ENCODE data around the gene RAB30. TPM values are rescaled to one million over a fixed set of nuclear protein-coding genes. Genes with fewer than 3 reads are reported as not detected.
A peak's percentile ranks its signal among the peaks of the same experiment; 100 is the strongest.
"Not testable (repeated sequence)": the region's sequence is repeated elsewhere in the genome, so short reads cannot be mapped to it uniquely, and the experiment has no call there.

The RAB30 gene
- total and polyA plus RNA-seq, 4 experiments from 2014 or later = 5.0 to 14.1 (median 10.6) TPM

GRCh38 chr11:82974135-82974534, 97.6 kb downstream of the RAB30 start:
- Histone ChIP-seq H3K27ac (ENCODE audit: low read depth, low read length) (no peak overlapping the region), H3K36me3 (ENCODE audit: insufficient read depth, low read length) (no peaks in the 10 kb centered on the region), H3K9me3 (ENCODE audit: control insufficient read depth in 1 of 2, low read length in 2 of 2) (no peaks in the 10 kb centered on the region), H3K4me3 (ENCODE audit: low read length in 2 of 2) (no peak overlapping the region), H3K4me1 (ENCODE audit: insufficient read depth, low read length) (peaks cover 7% of the 10 kb centered on the region), H3K27me3 (ENCODE audit: insufficient read depth, low read length) (no peaks in the 10 kb centered on the region)
- Mint-ChIP-seq H3K36me3 (no peaks in the 10 kb centered on the region), H3K9me3 (no peaks in the 10 kb centered on the region), H3K4me1 (peaks cover 14 to 36% (median 18%) of the 10 kb centered on the region in 4 donors), H3K27ac (peak overlapping the region in 1 of 7 donors; percentile 38), H3K4me3 (no peak overlapping the region), H3K27me3 (no peaks in the 10 kb centered on the region)
- intact Hi-C loops (cut with micrococcal nuclease) = no loop called here
- CTCF ChIA-PET (ENCODE audit: partially characterized antibody) = interaction anchor here (0.7 to 1.5 kb wide), 3 partner anchors 10 to 70 kb away, joined by 4 to 6 read pairs (median 4); no protein-coding TSS in a partner anchor
- POLR2A ChIA-PET (ENCODE audit: partially characterized antibody) = no interaction called here
- DNase-seq = no peak

- Histone ChIP-seq H3K4me3 (ENCODE audit: low read length in 2 of 2) (peak overlapping the region in 1 of 2 donors; percentile 48), H3K4me1 (ENCODE audit: insufficient read depth, low read length) (peaks cover 7% of the 10 kb centered on the region), H3K36me3 (ENCODE audit: insufficient read depth, low read length) (no peaks in the 10 kb centered on the region), H3K27ac (ENCODE audit: low read depth, low read length) (no peak overlapping the region), H3K9me3 (ENCODE audit: control insufficient read depth in 1 of 2, low read length in 2 of 2) (no peaks in the 10 kb centered on the region), H3K27me3 (ENCODE audit: insufficient read depth, low read length) (no peaks in the 10 kb centered on the region)
- peak overlapping the region; percentile 78 to 96 (median 90) for H3K4me3 Mint-ChIP-seq
- H3K36me3 Mint-ChIP-seq = peaks cover 0 to 4% of the 10 kb centered on the region in 2 donors
- CTCF ChIA-PET (ENCODE audit: partially characterized antibody) = interaction anchor here (0.9 to 2.0 kb wide), 6 partner anchors 15 to 278 kb away, joined by 3 to 10 read pairs (median 5); no protein-coding TSS in a partner anchor
- H3K9me3 Mint-ChIP-seq = no peaks in the 10 kb centered on the region
- H3K27me3 Mint-ChIP-seq = no peaks in the 10 kb centered on the region
- POLR2A ChIA-PET (ENCODE audit: partially characterized antibody) = interaction anchor here (0.8 to 3.6 kb wide), 9 partner anchors 11 to 185 kb away, joined by 3 to 46 read pairs (median 6); partner anchors contain the start of genes DDIAS, PCF11, PRCP and RAB30
- peaks cover 6 to 25% (median 9%) of the 10 kb centered on the region in 4 donors for H3K4me1 Mint-ChIP-seq
- no peak for DNase-seq
- peak overlapping the region in 3 of 7 donors; percentile 13 to 85 (median 67) for H3K27ac Mint-ChIP-seq
- intact Hi-C loops (cut with micrococcal nuclease) = no loop called here
Observed at GRCh38 chr11:82972103-82972502, 99.6 kb downstream of the RAB30 start.

GRCh38 chr11:82971519-82971946, 100.2 kb downstream of the RAB30 start:
- CTCF ChIA-PET (ENCODE audit: partially characterized antibody) = interaction anchor here (0.7 to 2.0 kb wide), 9 partner anchors 9 to 278 kb away, joined by 3 to 10 read pairs (median 3); no protein-coding TSS in a partner anchor
- not testable (repeated sequence) for H3K36me3 Mint-ChIP-seq; H3K27me3 ChIP-seq (ENCODE audit: insufficient read depth, low read length); H3K27ac ChIP-seq (ENCODE audit: low read depth, low read length); H3K4me1 ChIP-seq (ENCODE audit: insufficient read depth, low read length); H3K27me3 Mint-ChIP-seq; H3K9me3 ChIP-seq (ENCODE audit: control insufficient read depth in 1 of 2, low read length in 2 of 2); H3K9me3 Mint-ChIP-seq; H3K36me3 ChIP-seq (ENCODE audit: insufficient read depth, low read length)
- Mint-ChIP-seq H3K4me3 (peak overlapping the region; percentile 78 to 96 (median 90)), H3K27ac (peak overlapping the region in 6 of 7 donors; percentile 31 to 90 (median 76)), H3K4me1 (peaks cover 6 to 27% (median 10%) of the 10 kb centered on the region in 4 donors)
- intact Hi-C loops (cut with micrococcal nuclease) = loop anchor here (1.0 kb wide), 3 partner anchors 11 to 185 kb away; no protein-coding TSS in a partner anchor
- POLR2A ChIA-PET (ENCODE audit: partially characterized antibody) = interaction anchor here (0.8 to 3.6 kb wide), 12 partner anchors 11 to 189 kb away, joined by 3 to 46 read pairs (median 4); partner anchors contain the start of genes DDIAS, PCF11, PRCP and RAB30
- DNase-seq = peak; percentile 27 to 71 (median 51)
- peak overlapping the region in 1 of 2 donors; percentile 48 for H3K4me3 ChIP-seq (ENCODE audit: low read length in 2 of 2)

- not testable (repeated sequence) for H3K4me3 ChIP-seq (ENCODE audit: low read length in 2 of 2); H3K27me3 ChIP-seq (ENCODE audit: insufficient read depth, low read length); H3K4me1 ChIP-seq (ENCODE audit: insufficient read depth, low read length); H3K9me3 ChIP-seq (ENCODE audit: control insufficient read depth in 1 of 2, low read length in 2 of 2); H3K27ac ChIP-seq (ENCODE audit: low read depth, low read length); H3K27me3 Mint-ChIP-seq; H3K9me3 Mint-ChIP-seq; H3K36me3 Mint-ChIP-seq; H3K36me3 ChIP-seq (ENCODE audit: insufficient read depth, low read length)
- intact Hi-C loops (cut with micrococcal nuclease) = loop anchor here (1.0 kb wide), 3 partner anchors 10 to 186 kb away; no protein-coding TSS in a partner anchor
- ChIA-PET CTCF (ENCODE audit: partially characterized antibody) (interaction anchor here (0.9 to 2.0 kb wide), 7 partner anchors 8 to 279 kb away, joined by 3 to 10 read pairs (median 4); no protein-coding TSS in a partner anchor), POLR2A (ENCODE audit: partially characterized antibody) (interaction anchor here (0.8 to 3.6 kb wide), 10 partner anchors 10 to 190 kb away, joined by 3 to 46 read pairs (median 4); partner anchors contain the start of genes DDIAS, PCF11 and PRCP)
- DNase-seq = peak in 1 of 5 donors; percentile 42
- Mint-ChIP-seq H3K27ac (peak overlapping the region in 1 of 7 donors; percentile 85), H3K4me1 (peaks cover 11 to 31% (median 12%) of the 10 kb centered on the region in 4 donors), H3K4me3 (peak overlapping the region in 3 of 8 donors; percentile 17 to 57 (median 43))
Observed at GRCh38 chr11:82970507-82971083, 101.1 kb downstream of the RAB30 start.

GRCh38 chr11:82969811-82970210, 101.9 kb downstream of the RAB30 start:
- peaks cover 7% of the 10 kb centered on the region for H3K4me1 ChIP-seq (ENCODE audit: insufficient read depth, low read length)
- H3K27ac Mint-ChIP-seq = no peak overlapping the region
- H3K4me3 ChIP-seq (ENCODE audit: low read length in 2 of 2) = no peak overlapping the region
- H3K9me3 ChIP-seq (ENCODE audit: control insufficient read depth in 1 of 2, low read length in 2 of 2) = no peaks in the 10 kb centered on the region
- no peak for DNase-seq
- no peaks in the 10 kb centered on the region for H3K36me3 ChIP-seq (ENCODE audit: insufficient read depth, low read length)
- peaks cover 18 to 39% (median 19%) of the 10 kb centered on the region in 4 donors for H3K4me1 Mint-ChIP-seq
- peaks cover 0 to 4% of the 10 kb centered on the region in 2 donors for H3K36me3 Mint-ChIP-seq
- H3K9me3 Mint-ChIP-seq = no peaks in the 10 kb centered on the region
- H3K27me3 ChIP-seq (ENCODE audit: insufficient read depth, low read length) = no peaks in the 10 kb centered on the region
- H3K27me3 Mint-ChIP-seq = no peaks in the 10 kb centered on the region
- CTCF ChIA-PET (ENCODE audit: partially characterized antibody) = no interaction called here
- intact Hi-C loops (cut with micrococcal nuclease) = no loop called here
- H3K4me3 Mint-ChIP-seq = peak overlapping the region in 2 of 8 donors; percentile 2 to 43
- POLR2A ChIA-PET (ENCODE audit: partially characterized antibody) = interaction anchor here (1.2 to 3.6 kb wide), 4 partner anchors 9 to 69 kb away, joined by 3 to 46 read pairs (median 20); partner anchors contain the start of genes DDIAS and PRCP
- H3K27ac ChIP-seq (ENCODE audit: low read depth, low read length) = no peak overlapping the region

GRCh38 chr11:82967381-82967780, 104.3 kb downstream of the RAB30 start:
- Histone ChIP-seq H3K36me3 (ENCODE audit: insufficient read depth, low read length) (no peaks in the 10 kb centered on the region), H3K4me3 (ENCODE audit: low read length in 2 of 2) (no peak overlapping the region), H3K4me1 (ENCODE audit: insufficient read depth, low read length) (peaks cover 14% of the 10 kb centered on the region), H3K27me3 (ENCODE audit: insufficient read depth, low read length) (no peaks in the 10 kb centered on the region), H3K9me3 (ENCODE audit: control insufficient read depth in 1 of 2, low read length in 2 of 2) (no peaks in the 10 kb centered on the region), H3K27ac (ENCODE audit: low read depth, low read length) (no peak overlapping the region)
- H3K9me3 Mint-ChIP-seq = no peaks in the 10 kb centered on the region
- H3K27ac Mint-ChIP-seq = no peak overlapping the region
- no peak overlapping the region for H3K4me3 Mint-ChIP-seq
- intact Hi-C loops (cut with micrococcal nuclease) = no loop called here
- peaks cover 0 to 4% of the 10 kb centered on the region in 2 donors for H3K36me3 Mint-ChIP-seq
- DNase-seq = no peak
- CTCF ChIA-PET (ENCODE audit: partially characterized antibody) = no interaction called here
- peaks cover 26 to 56% (median 33%) of the 10 kb centered on the region in 4 donors for H3K4me1 Mint-ChIP-seq
- POLR2A ChIA-PET (ENCODE audit: partially characterized antibody) = no interaction called here
- no peaks in the 10 kb centered on the region for H3K27me3 Mint-ChIP-seq

GRCh38 chr11:82962021-82962420, 109.7 kb downstream of the RAB30 start:
- H3K36me3 ChIP-seq (ENCODE audit: insufficient read depth, low read length); H3K27me3 Mint-ChIP-seq; intact Hi-C loops (cut with micrococcal nuclease); H3K36me3 Mint-ChIP-seq; H3K4me3 ChIP-seq (ENCODE audit: low read length in 2 of 2); H3K9me3 Mint-ChIP-seq; H3K27ac ChIP-seq (ENCODE audit: low read depth, low read length); H3K27me3 ChIP-seq (ENCODE audit: insufficient read depth, low read length); DNase-seq; H3K9me3 ChIP-seq (ENCODE audit: control insufficient read depth in 1 of 2, low read length in 2 of 2): not testable (repeated sequence)
- H3K4me1 Mint-ChIP-seq = peaks cover 47 to 80% (median 66%) of the 10 kb centered on the region in 4 donors
- CTCF ChIA-PET (ENCODE audit: partially characterized antibody) = interaction anchor here (0.8 to 1.8 kb wide), 5 partner anchors 9 to 95 kb away, joined by 3 to 6 read pairs (median 3); no protein-coding TSS in a partner anchor
- peaks cover 57% of the 10 kb centered on the region for H3K4me1 ChIP-seq (ENCODE audit: insufficient read depth, low read length)
- POLR2A ChIA-PET (ENCODE audit: partially characterized antibody) = interaction anchor here (0.6 to 7.9 kb wide), 6 partner anchors 9 to 196 kb away, joined by 3 to 92 read pairs (median 20); partner anchors contain the start of genes DDIAS and PCF11
- peak overlapping the region in 3 of 7 donors; percentile 55 to 63 (median 62) for H3K27ac Mint-ChIP-seq
- H3K4me3 Mint-ChIP-seq = peak overlapping the region in 2 of 8 donors; percentile 41 to 68
